ENCODE data around the gene RAB11B.
"Not testable (repeated sequence)": the region's sequence is repeated elsewhere in the genome, so short reads cannot be mapped to it uniquely, and the experiment has no call there.

RAB11B gene

GRCh38 chr19:8396563-8397203 is 6.5 kb downstream of the RAB11B start:
- peak; percentile 78 for DNase-seq

DNA sequence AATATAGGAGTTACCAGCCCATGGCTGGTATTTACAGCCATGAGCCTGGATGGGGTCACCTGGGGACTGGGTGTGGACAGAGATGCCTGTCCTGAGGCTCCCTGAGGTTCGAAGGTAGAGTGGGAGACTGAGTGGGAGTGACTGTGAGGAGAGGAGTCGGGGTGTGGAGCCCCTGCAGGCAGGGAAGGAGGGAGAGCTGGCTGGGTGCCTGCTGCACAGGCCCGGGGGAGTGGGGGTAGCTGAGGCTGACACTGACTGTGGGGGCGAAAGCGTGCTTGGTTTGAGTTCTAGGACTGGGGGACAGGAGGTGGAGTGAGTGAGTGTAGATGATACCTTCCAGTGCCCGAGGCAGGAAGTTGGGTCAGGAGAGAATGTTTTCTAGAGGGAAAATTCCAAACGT is 7.1 kb downstream of the RAB11B start:
- DNase-seq: no peak

DNA sequence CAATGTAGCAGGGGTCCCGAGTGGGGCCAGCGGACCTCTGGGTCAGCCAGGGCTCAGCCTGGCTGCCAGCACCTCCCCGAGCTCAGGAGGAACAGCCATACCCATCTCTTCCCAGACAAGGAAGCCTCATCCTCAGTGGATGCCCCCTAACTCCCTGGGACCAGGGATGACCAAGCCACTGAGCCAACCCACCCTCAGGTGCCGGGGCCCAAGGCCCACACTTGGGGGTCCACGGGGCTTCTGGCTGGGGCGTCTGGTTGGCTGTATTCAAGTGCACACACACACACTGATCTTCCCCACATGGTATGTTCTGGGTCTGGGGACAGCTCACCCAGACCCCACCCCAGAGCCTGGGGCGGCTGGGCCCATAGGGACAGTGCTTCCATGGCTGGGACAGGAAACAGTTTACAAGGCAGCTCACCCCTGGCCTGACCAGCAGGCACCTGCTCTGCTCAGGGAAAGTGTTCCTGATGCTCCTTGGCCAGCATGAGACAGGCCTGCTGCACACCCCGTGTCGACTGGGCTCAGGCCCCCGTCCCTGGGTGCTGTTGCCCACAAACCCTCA is 7.7 kb downstream of the RAB11B start:
- DNase-seq: no peak

GRCh38 chr19:8398311-8398771 is 8.2 kb downstream of the RAB11B start:
- DNase-seq: no peak

DNA sequence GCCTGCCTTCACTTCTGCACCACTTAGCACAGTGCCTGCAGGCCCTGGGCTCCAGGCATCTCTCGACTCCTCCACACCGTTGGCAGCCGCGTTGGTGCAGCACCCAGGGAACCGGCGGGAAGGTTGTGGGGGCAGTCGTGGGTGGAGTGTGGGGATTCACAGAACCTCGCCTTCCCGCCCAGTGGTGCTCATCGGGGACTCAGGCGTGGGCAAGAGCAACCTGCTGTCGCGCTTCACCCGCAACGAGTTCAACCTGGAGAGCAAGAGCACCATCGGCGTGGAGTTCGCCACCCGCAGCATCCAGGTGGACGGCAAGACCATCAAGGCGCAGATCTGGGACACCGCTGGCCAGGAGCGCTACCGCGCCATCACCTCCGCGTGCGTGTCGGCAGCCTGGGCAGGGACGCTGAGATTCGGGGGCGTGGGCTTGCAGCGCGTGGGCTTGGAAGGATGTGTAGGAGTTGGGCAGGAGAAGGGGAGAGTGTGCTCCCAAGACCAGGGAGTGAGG is 9.6 kb downstream of the RAB11B start:
- DNase-seq: no peak

- no peak for DNase-seq
Measured at GRCh38 chr19:8401981-8402411, 11.8 kb downstream of the RAB11B start.

GRCh38 chr19:8403098-8403819 is 13.1 kb downstream of the RAB11B start:
- DNase-seq: no peak

GRCh38 chr19:8403820-8404109 is 13.6 kb downstream of the RAB11B start:
- DNase-seq: no peak

- DNase-seq: no peak
Measured at GRCh38 chr19:8404391-8405151, 14.4 kb downstream of the RAB11B start.

- not testable (repeated sequence) for DNase-seq
Measured at GRCh38 chr19:8410718-8411117, 20.6 kb downstream of the RAB11B start.

GRCh38 chr19:8412783-8413628 is 22.8 kb downstream of the RAB11B start, which contains the start of gene MARCHF2:
MARCHF2 (plus strand) TSS chr19:8413305; CDS start chr19:8421841, 8,536 bp downstream.
- DNase-seq: peak; percentile 97

DNA sequence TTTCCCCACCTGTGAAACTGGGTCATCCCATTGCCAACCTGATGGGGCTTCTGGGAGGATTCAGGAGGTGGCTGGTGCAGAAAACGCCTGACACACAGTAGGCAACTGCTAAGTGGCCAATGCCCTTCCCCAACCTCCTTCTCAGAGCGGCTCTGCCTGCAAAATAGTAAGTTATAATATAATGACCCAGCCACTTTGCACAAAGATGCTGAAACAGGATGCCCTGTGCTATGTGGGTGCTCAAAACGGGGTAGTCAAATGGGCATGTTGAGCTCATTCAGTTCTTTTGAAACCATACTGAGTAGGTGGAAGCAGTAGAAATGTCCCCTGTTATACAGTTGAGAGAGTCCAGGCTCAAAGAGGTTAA is 23.5 kb downstream of the RAB11B start:
- no peak for DNase-seq

DNA sequence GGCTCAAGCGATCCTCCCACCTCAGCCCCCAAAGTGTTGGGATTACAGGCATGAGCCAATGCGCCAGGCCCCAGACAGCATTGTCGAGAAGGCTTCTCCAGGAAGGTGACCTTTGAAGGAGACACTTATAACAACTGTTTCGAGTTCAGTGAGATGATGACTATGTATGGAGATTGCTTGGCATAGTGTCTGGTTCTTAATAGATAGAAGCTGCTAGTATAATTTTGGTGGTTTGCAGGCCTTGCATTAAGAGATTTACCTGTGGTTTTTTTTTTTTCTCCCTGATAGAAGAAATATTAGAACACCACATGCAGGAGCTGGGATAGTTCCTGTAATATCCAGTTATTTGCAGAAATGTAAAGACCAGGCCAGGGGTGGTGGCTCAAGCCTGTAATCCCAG is 26.6 kb downstream of the RAB11B start:
- DNase-seq: no peak

DNA sequence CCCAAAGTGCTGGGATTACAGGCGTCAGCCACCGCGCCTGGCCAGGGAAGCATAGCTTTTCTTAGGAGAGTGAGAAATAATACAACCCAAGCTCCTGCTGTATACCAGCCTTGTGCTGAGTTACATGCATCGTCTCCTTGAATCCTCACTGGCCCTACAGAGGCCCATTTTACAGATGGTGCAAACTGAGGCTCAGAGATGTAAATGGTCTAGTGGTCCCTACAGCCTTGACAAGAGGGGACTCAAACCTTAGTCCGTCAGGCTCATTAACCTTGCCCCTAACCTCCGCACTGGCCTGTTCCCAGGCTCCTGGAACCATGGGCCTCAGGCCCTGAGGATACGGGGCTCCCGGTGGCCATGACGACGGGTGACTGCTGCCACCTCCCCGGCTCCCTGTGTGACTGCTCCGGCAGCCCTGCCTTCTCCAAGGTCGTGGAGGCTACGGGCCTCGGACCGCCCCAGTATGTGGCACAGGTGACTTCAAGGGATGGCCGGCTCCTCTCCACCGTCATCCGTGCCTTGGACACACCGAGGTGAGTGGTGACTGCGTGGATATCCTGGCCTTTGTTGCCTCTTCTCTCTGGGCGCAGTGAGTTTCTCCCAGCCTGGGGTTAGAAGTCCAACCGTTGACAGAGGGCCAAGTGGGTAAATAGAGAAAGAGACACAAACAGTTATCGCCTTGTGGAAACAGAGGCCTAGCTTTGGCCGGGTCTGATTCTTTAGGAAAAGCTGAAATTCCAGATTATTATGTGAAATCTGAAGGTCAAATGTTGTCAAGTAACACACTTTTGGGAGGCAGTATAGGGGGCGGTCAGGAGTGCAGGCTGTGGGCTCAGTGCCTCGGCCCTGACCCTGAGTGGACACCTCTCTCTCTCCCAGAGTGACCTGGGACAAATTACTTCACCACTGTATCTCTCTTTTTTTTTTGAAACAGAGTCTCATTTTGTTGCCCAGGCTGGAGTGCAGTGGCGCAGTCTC is 31.6 kb downstream of the RAB11B start:
- DNase-seq: no peak

GRCh38 chr19:8423817-8424223 is 33.7 kb downstream of the RAB11B start:
- no peak for DNase-seq

GRCh38 chr19:8425331-8425730 is 35.2 kb downstream of the RAB11B start:
- DNase-seq: not testable (repeated sequence)

DNA sequence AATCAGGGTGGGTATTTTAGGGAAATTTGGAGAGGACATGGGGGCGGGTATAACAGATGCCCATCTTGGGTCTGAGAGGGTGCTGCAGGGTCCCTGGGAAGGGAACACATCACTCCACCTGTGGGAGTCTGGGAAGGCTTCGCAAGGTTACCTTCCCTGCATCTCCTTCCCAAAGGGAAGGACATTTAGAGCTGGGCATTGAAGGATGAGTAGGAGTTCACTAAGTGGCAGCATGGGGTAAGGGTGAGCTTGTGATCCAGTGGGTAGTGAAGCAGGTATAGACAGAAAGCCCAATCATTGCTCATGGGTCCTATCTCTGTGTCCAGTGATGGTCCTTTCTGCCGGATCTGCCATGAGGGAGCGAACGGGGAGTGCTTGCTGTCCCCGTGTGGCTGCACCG is 36.1 kb downstream of the RAB11B start:
- no peak for DNase-seq

DNA sequence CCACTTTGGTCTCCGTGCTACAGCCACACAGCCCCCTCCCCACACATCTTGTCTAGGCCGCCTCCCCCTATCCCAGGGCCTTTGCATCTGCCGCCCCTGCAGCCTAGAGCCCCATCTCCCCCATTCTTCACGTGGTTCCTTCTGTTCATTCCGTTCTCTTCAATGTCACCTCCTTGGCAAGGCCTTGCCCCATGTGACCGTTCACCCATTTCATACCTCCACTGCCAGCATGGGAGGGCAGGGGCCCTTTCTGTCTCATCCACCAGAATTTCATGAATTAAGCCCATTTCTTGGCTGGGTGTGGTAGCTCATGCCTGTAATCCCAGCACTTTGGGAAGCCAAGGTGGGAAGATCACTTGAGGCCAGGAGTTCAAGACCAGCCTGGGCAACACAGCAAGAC is 38.9 kb downstream of the RAB11B start:
- no peak for DNase-seq

- no peak for DNase-seq
Measured at GRCh38 chr19:8429826-8430225, 39.7 kb downstream of the RAB11B start.

- no peak for DNase-seq
Measured at GRCh38 chr19:8430650-8431049, 40.5 kb downstream of the RAB11B start.

GRCh38 chr19:8438236-8438635 is 48.1 kb downstream of the RAB11B start:
- DNase-seq: no peak
